SIG-M5 treated with dmso at 0.1 percent for 504 hours (cell line): ENCODE measurements around the gene RAB35.

Experiments
- DNase-seq: peaks from one replicate; lab custom pipeline; 2025; ENCODE audit not compliant: unreplicated experiment; lab: John Stamatoyannopoulos, UW

Gene RAB35

DNA sequence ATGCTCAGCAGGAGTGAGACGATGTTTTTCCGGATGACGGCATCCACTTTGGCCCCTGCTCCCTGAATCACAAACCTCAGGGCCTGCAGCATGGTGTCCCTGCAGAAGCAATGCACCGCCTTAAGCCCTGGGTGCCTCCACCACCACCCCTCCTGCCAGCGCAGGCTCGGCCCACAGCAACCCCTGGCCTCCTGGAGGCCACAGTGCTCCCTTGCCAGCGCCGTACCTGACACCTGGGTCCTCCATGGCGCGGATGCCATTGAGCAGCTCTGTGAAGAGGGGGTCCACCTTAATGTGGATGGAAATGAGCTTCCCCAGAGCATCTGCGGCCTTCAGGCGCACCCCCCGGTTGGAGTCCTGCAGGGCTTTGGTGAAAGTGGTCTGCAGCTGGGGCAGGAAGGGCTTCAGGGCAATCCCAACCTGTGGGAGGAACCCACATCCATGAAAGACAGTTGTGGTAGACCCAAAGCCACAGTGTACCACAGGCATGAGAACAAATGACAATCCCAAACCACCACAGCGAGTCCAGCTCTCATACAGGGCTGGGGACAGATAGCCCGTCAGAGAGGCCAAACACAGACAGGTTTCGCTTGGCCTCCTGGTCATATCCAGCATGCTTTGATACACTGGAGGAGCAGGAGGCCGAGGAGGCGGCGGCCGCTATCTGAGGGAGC lies 17.9 kb upstream of the RAB35 start:
- DNase-seq, result no peak

GRCh38 chr12:120132863-120133385 lies 16.4 kb upstream of the RAB35 start:
- no peak for DNase-seq

DNA sequence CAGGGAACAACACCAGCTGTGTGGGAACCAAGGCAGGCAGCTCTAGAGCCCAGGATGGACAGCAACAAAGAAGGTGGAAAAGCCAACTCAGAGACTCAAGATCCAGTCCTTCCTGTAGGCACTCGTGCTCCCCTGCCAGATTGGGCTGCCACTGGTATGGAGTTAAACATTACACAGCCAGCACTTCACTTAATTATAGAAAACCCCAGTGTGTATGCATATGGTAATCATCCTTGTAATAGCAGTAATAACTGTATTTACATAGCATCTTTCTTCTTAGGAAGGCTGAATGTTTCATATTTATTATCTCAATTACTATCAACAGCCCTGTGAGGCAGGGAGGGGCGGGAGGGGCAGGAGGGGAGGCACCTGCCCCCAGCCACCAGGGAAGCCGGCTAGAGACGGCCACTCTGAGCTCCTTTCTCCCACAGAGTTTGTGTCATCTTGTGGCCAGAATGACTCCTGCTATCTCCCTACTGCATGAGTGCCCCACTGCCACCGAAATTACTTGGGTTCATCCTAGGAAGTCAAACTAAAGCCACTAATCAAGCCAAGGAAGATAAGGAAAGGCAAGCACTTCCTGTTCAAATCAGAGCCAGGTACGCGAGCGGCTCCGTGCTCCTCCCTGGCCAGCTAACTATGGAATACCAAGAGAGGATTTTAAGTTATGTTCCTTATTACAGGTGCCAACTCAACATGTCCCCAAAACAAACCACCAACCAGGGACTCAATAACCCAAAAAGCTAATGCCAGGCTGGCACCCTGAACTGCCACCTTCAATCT lies 15.7 kb upstream of the RAB35 start:
- DNase-seq, result no peak

DNA sequence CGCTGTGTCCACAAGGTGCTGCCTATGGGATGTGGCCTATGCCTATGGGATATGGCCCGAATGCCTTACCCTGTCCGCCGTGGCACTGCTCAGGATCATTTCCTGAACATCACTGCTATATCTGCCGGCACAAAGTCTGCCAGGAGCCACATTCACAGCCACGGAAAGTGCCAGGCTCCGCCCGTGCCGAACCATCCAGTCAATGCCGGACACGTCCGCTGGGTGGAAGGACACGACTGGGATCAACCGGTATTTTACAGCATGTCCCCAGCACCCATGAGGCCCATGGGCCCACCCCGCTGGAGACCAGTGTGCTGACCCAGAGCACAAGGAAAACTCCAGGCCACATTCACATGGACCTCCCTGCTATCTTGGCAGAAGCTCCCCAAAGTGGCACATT lies 14.6 kb upstream of the RAB35 start:
- no peak for DNase-seq

DNA sequence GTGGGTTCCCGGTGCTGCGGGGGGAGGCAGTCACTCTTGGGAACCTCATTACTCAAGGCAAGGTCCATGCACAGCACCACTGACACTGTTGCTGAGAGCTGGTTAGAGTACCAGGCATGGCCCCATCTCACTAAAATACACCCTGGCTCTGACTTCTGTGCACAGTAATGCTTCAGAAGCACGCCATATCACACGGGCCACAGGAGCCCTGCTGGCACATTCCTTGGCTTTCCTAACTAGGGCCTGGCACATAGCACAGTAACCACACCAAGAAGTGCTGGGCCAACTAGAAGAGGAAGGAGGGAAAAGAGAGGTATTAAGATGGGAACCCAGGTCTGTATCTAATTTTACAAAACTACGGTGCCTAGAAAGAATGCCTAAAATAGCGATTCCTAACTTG lies 13.5 kb upstream of the RAB35 start:
- DNase-seq, result no peak

- peak; percentile 87 for DNase-seq
Observed at GRCh38 chr12:120126635-120127005, 10.1 kb upstream of the RAB35 start.

DNA sequence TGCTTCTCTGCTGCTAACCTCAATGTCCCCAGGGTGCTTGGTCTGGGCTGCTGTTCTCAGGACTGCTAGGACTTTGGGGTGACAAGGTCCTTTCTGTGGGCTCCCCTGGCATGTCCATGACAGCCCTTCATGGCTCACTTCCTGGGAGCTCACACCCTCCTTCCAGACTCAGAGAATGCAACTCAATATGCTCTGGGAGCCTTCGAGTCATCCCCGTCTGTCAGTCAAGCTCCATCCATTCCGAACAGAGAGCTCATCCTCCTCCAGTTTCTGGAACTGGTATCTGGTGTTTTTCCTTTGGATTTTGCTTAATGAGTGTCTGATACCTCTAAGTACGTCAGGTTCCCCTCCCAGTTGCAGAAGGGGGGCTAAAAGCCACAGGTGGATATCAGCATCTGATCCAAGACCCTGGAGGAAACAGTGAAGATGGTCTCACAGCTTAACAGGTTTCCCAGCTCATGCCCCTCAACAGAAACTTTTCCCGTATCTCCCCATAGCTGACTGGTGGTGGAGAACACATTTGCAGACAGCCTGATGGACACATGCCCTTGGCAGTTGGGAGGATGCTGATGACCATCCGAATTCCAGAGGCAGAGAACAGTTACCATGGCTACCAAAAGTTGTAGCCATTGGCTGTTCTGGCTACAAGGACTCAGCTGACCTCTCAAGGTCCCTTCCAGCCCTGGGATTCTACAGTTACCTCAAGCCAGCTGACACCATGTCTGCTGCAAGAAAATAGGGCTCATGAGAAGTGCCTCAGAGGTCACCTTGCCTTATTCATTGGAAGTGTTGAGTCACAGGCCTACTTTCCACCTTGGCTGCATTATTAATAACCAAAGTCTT lies 9.5 kb upstream of the RAB35 start:
- DNase-seq, result no peak

- no peak for DNase-seq
Observed at GRCh38 chr12:120125029-120125428, 8.5 kb upstream of the RAB35 start.

- DNase-seq, result no peak
Observed at GRCh38 chr12:120121766-120122293, 5.3 kb upstream of the RAB35 start.

DNA sequence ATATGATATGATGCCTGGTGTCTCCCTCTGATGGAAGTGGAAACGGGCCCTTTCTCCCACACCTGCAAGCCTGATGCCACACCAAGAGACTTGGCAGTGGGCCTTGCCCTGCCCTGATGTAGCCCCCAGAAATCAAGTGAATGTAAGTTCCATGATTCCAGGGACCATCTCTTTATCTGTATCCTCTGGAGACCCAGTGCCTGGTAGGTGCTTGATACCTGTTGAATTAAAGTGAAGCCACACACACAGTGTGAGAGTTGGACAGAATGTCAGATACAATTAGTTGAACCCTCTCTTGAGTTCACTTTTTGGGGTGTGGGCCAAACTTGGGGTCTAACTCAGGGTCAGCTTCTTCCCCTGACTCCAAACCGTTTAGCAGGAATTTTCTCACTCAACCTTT lies 4.8 kb upstream of the RAB35 start:
- no peak for DNase-seq

DNA sequence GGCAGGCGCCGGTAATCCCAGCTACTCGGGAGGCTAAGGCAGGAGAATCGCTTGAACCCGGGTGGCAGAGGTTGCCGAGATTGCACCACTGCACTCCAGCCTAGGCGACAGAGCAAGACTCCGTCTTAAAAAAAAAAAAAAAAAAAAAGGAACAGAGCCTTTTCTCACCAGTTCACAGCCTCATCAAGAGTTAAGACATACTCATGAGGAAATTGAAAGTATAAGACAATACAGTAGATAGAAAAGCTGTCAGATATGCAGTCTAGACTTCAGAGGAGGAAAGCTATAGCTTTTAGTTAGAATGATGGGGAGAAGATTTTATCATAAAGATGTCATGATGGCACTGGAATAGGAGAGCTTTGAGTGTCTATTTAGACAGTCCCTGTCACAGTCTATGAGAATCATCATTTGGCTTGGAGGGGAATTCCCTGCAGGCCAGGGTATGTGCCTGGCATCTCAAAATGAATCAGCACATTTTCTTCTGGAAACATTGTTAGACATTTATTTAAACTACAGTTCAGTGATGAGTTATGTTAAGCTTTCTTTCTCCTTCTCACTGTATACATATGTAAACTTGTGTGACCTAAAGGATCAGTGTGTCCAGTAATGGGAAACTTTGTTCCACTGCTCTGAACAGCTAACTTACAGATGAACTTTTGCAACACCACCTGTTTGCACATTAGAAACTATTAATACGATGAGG lies 2.9 kb upstream of the RAB35 start:
- peak; percentile 78 for DNase-seq

GRCh38 chr12:120118321-120119061 lies 1.9 kb upstream of the RAB35 start:
- no peak for DNase-seq

GRCh38 chr12:120117961-120118320 lies 1.4 kb upstream of the RAB35 start:
- DNase-seq, result no peak

DNA sequence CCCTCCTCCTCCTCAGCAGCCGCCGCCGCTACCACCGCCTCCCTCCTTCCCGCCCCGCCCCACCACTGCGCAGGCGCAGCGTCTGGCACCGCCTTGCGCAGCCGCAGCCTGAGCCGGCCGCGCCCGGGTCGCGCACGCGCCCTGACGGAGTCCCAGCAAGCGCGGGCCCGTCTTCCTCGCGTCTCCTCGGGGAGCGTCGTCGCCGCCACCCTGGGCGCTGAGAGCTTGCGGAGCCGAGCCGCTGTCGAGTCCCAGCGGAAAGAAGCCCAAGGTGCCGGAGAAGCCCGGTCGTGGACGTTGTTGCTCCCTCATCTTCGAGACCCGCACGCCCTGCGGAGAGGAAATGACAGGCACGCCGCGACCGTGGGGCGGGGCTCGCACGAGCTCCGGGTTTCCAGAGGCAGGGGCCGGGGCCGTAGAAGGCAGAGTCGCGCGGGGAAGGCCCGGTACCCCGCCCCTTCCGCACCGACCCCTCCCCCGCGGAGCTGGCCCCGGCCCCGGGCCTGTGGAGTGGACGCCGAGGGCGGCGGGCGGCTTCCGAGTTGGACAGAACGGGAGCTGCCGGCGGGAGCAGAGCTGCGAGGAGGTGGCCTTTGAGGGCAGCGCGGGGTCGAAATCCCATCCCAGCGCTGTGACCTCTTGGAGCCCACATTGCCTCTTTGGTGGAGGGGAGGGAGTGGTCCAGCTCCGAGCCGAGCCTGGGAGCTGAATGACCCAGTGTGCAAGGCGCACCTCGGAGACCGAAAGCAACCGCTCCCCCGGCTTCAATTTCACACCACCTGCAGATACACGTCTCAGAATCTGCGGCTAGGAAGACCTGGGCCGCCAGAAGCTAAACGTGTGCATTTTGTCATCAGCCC lies 469 bp upstream of the RAB35 start:
- DNase-seq, result peak; percentile 91

DNA sequence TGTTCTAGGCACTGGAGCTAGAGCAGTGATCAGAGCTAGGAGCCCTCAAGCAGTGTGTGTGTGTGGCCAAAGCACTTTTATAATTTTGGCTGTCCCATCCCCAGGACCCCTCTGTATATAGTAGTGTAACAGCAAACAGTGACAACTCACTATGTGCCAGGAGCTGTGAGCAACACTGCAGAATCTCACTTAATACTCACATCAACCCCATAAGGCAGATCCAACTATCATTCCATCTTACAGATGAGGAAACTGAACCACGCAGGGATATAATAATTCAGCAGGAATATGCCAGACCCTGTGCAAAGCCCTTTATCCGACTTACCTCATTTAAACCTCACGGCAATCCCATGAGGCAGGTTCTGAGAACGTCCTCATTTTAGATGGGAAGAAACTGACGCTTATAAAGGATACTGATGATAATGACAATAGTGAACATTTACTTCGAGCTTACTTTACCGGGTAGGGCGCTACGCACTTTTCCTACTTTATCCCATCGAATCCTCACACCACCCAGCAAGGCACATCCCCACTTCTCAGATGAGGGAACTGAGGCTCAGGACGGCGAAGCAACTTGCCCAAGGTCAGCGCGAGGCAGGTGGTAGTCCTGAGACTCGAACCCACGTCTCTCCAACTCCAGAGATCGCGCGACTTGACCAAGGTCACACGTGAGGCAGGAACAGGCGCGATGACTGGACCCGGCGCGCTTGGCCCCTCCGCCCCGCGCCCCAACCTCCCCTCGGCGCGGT lies 687 bp downstream of the RAB35 start:
- peak; percentile 58 for DNase-seq

- no peak for DNase-seq
Observed at GRCh38 chr12:120115066-120115465, 1.5 kb downstream of the RAB35 start.

GRCh38 chr12:120110550-120111501 lies 5.7 kb downstream of the RAB35 start:
- DNase-seq, result peak; percentile 87
